A204.1 (cell line): Measurements from ENCODE around the gene COL16A1.

Source experiments
- FAIRE-seq: peaks from 2 replicates; lab custom pipeline; 2012; peaks lifted over from hg19 to GRCh38; lab: Jason Lieb, UNC

Gene COL16A1

GRCh38 chr1:31683997-31684396 is 19.8 kb downstream of the COL16A1 start:
- no peak for FAIRE-seq

- FAIRE-seq = no peak
These were observed 22.4 kb downstream of the COL16A1 start for GRCh38 chr1:31681415-31681814.

GRCh38 chr1:31679676-31680230 is 24.1 kb downstream of the COL16A1 start:
- no peak for FAIRE-seq

GRCh38 chr1:31679091-31679490 is 24.7 kb downstream of the COL16A1 start:
- no peak for FAIRE-seq

- no peak for FAIRE-seq
These were observed 25.1 kb downstream of the COL16A1 start for GRCh38 chr1:31678681-31679080.

GRCh38 chr1:31677949-31678348 is 25.9 kb downstream of the COL16A1 start:
- no peak for FAIRE-seq

GRCh38 chr1:31677401-31677800 is 26.4 kb downstream of the COL16A1 start:
- no peak for FAIRE-seq

- no peak for FAIRE-seq
These were observed 28.1 kb downstream of the COL16A1 start for GRCh38 chr1:31675756-31676155.

GRCh38 chr1:31675161-31675560 is 28.7 kb downstream of the COL16A1 start:
- FAIRE-seq = no peak

- no peak for FAIRE-seq
These were observed 29.2 kb downstream of the COL16A1 start for GRCh38 chr1:31674626-31675025.

GRCh38 chr1:31673433-31673832 is 30.4 kb downstream of the COL16A1 start:
- FAIRE-seq = no peak

GRCh38 chr1:31672986-31673385 is 30.8 kb downstream of the COL16A1 start:
- no peak for FAIRE-seq

- FAIRE-seq = no peak
These were observed 32.1 kb downstream of the COL16A1 start for GRCh38 chr1:31671561-31672201.

- no peak for FAIRE-seq
These were observed 32.7 kb downstream of the COL16A1 start for GRCh38 chr1:31671147-31671546.

GRCh38 chr1:31670593-31670964 is 33.2 kb downstream of the COL16A1 start:
- FAIRE-seq = no peak

- no peak for FAIRE-seq
These were observed 33.8 kb downstream of the COL16A1 start for GRCh38 chr1:31669786-31670592.

GRCh38 chr1:31669433-31669785 is 34.4 kb downstream of the COL16A1 start:
- FAIRE-seq = no peak

GRCh38 chr1:31668303-31668883 is 35.4 kb downstream of the COL16A1 start:
- no peak for FAIRE-seq

GRCh38 chr1:31667065-31667785 is 36.6 kb downstream of the COL16A1 start:
- no peak for FAIRE-seq

GRCh38 chr1:31666263-31666963 is 37.4 kb downstream of the COL16A1 start:
- no peak for FAIRE-seq

- no peak for FAIRE-seq
These were observed 38.5 kb downstream of the COL16A1 start for GRCh38 chr1:31665234-31665878.

GRCh38 chr1:31664528-31664927 is 39.3 kb downstream of the COL16A1 start:
- FAIRE-seq = no peak
